Limb (tissue), 2 donors: ENCODE measurements around the gene PTGES.
"Not testable (repeated sequence)": the region's sequence is repeated elsewhere in the genome, so short reads cannot be mapped to it uniquely, and the experiment has no call there.

ENCODE experiments used
- DNase-seq, 2 donors: peaks; one replicate each; pipeline ENCODE4 v3.0.0-alpha.2; 2016; ENCODE audit errors: extremely low spot score in 2 of 2

The PTGES gene

DNA sequence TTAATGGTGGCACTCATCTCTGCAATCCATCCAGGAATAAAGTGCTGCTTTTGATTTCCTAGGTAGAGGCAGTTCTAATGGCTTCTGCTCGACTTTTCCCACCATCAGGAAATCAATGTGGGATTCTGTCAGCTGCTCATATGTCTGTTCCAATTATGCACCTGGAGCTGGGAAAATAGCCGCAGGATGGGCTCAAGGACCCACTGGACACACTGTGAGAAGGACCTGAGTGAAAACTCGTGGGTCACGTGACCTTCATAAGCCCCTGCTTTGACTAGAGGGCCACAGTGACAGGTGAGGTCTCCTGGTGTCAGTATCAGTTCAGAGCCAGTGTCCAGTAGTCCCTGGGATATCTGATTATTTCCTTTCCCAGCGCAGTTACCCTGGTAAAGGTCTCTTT, 17.9 kb upstream of the PTGES start:
- no peak for DNase-seq

DNA sequence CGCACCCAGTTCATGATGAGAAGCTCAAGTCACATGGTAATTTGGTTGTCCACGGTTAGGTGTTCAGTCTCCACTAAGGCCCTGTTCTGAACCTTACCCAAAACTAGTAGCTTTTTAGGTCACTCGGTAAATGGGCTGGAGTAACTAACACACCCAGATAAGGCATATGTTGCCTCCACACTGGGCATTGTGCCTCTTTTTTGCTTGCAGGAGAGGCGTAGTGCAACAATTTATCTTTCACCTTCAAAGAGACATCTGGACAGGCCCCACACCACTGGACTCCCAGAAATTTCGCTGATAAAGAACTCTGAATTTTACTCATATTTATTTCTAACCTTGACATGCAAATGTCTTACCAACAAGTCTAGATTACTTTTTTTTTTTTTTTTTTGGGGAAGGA, 16.8 kb upstream of the PTGES start:
- DNase-seq, result no peak

DNA sequence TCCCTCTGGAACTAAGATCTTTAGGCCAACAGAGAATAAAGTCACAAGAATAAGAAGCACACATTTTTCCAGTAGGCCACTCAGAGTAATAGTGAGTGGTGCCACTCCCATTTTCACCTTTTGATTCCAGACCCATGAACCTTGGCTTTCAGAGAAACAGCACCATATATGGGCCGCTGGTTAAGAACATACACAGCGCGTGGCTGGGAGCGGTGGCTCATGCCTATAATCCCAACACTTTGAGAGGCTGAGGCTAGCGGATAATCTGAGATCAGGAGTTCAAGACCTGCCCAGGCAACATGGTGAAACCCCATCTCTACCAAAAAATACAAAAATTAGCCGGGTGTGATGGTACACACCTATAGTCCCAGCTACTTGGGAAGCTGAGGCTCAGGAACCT, 15.6 kb upstream of the PTGES start:
- no peak for DNase-seq

- DNase-seq, result no peak
These were observed 13.0 kb upstream of the PTGES start for GRCh38 chr9:129765764-129766317.

GRCh38 chr9:129762985-129763926, 10.4 kb upstream of the PTGES start:
- no peak for DNase-seq

- DNase-seq, result not testable (repeated sequence)
These were observed 9.6 kb upstream of the PTGES start for GRCh38 chr9:129762370-129762984.

DNA sequence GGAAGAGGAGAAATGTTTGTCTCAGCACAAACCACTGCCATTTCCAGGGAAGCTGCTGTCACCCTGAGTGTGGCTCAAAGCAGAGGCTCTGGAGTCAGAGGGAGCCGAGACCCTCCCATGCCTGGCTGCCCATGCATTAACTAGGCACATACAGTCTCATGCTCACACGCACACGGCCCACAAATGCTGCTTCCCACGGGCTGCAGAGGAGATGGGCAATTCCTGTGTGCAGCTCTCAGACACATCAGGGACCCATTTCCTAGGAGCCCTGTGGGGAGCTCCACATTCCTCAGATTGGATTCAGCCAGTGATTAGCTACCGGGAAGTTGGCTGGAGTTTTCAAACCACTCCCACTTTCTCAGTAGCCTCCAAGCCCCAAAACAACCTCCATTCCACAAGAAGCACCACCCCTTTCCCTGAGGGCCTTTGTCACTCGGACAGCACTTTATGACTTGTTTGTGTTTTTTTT, 9.1 kb upstream of the PTGES start:
- DNase-seq, result no peak

GRCh38 chr9:129761293-129761900, 8.6 kb upstream of the PTGES start:
- DNase-seq, result no peak

DNA sequence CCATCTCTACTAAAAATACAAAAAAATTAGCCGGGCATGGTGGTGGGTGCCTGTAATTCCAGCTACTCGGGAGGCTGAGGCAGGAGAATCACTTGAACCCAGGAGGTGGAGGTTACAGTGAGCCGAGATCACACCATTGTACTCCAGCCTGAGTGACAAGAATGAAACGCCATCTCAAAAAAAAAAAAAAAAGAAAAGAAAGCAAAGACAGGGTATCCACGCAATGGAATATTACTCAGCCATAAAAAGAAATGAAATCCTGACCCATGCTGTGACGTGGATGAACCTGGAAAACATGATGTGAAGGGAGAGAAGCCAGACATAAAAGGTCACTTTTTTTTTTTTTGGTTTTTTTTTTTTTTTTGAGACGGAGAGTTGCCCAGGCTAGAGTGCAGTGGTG, 7.9 kb upstream of the PTGES start:
- not testable (repeated sequence) for DNase-seq

DNA sequence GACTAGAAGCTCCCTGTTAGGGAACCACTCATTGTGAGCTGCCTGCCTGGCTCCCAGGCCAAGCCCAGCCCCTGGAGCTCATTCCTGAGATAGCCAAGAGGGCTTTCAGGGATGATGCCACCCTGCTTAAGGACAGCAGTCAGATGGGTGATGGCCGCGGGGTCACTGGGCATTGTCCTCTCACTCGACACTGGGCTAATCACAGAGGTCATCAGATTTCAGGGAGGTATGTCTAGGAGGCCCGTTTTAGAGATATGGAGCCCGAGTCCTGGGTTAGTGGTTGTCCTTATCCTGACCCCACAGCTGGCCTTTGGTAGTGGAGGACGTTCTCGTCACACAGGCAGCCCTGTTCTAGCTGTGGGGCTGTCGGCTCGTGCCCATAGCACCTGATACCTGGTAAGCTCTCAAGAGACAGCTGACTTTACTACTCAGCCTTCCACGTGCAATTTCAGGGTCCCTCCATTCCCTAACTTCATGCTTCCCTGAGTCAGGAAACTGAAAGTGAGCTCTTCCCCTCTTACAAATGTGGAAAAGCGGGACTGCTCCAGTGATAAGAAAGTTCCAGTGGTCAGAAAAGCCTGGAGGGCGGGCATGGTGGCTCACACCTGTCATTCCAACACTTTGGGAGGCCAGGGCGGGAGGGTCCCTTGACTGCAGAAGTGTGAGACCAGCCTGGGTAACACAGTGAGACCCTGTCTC, 7.1 kb upstream of the PTGES start:
- DNase-seq, result no peak

- no peak for DNase-seq
These were observed 6.5 kb upstream of the PTGES start for GRCh38 chr9:129759319-129759718.

GRCh38 chr9:129757045-129757444, 4.2 kb upstream of the PTGES start:
- no peak for DNase-seq

GRCh38 chr9:129756191-129756590, 3.3 kb upstream of the PTGES start:
- no peak for DNase-seq

GRCh38 chr9:129755151-129755550, 2.3 kb upstream of the PTGES start:
- DNase-seq, result no peak

DNA sequence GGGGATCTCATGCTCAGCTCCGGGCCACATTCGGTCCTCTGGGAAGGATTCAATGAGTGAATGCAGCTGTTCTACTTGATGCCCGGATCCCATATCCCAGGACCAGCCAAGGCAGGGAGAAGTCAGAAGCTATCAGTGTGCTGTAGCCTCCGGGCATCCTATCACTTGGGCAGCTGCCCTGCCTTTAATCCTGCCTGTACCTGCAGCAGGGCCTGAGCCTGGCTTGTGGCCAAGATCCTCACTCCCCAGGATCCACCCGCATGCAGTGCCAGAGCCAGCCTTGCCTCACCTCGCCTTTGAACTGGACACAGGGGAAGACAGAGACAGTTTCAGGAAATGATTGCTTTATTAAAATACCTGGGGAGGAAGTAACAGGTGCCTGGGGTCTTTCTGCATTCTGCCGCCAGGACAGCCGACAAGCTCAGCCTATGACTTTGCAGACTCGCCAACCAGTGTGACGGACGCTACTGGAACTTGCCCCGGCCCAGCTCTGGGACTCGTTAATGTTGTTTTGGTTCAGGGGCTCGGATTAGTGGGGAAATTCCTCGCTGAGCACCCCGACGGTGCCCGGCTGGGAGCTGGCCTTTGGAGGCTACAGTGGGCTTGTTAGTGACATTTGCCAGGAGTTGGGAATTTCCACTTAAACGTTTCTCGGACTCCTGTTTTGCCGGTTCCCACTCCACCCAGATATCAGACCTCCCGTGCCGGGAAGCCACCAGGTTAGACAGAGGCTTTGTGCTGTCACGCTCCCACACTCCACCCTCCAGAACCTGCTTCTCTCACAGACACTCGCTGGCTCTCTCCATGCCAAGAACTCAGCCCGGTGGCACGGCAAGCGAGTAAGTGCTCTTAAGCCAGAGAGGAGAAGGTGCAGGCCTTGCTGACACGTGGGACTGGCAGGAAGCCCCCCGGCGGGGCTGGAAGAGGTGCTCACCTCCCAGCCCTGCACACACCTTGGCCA, 721 bp downstream of the PTGES start:
- DNase-seq, result no peak

DNA sequence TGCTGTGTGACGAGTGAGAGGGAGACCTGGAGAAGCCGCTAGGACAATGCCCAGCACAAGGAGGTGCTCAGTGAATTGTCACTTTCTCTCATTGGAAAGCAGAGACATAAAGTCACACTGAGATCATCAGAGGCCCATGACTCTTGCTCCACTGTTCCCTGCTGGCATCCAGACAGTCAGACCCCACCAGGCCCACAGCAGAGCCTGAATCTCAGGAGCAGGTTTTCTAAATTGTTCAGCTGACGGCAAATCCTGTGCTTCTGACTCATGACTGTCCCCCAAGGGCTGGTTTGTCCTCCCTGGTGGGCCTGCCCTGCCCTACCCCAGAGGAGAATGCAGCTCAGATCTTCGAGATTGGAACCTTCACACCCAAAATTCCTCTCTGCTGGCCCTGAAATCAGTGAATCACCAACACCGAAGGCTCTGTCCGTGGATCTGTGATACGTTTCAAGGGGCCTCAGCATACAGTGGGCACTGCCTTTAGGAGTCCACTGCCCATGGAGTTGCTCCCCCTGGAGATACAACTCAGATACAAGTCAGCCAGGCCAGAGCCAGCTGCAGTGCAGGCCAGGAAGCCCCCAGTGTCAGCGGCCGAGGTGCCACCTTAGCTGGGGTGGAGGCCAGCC, 2.7 kb downstream of the PTGES start:
- no peak for DNase-seq

DNA sequence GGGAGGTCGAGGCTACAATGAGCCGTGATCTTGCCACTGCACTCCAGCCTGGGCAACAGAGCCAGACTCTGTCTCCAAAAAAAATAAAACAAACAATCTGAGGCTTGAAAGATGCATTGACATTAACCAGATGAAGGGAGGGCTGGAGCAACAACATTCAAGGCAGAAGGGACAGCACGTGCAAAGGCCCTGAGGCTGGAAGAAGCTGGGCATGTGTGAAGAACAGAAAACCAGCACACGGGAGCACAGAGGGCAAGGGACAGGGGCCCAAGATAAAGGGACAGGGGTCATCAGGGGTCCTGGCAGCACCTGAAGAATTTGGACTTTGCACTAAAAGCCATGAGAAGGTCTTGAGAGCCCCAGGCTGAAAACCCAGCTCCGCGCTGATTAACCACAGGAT, 3.3 kb downstream of the PTGES start:
- no peak for DNase-seq

- DNase-seq, result not testable (repeated sequence)
These were observed 3.8 kb downstream of the PTGES start for GRCh38 chr9:129749052-129749451.

- no peak for DNase-seq
These were observed 4.6 kb downstream of the PTGES start for GRCh38 chr9:129748249-129748648.
